Measurements from ENCODE around the gene NPHP4. TPM values are rescaled to one million over a fixed set of nuclear protein-coding genes. Genes with fewer than 3 reads are reported as not detected.
A peak's percentile ranks its signal among the peaks of the same experiment; 100 is the strongest.

NPHP4 gene
- total RNA-seq, 2 donors from 2014 or later = 5.1 to 7.3 TPM

DNA sequence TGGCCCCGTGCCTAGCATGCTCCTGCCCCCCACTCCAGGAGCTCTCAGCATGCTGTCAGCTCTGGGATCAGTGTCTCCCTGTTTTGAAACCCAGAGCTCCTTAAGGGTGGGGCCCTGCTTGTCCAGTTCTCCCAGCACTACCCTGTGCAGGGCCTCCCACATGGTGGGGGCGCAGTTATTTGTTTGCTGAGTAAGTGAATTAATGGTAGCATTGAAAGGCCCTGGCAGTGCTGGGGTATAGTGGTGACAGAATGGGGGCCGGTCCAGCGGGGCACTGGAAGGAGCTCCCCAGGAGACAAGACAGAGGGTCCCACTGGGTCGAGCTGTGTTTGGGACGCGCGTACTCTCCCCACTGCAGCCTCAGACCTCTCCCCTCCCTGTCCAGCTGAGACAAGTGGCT lies 99.9 kb downstream of the NPHP4 start:
- ATAC-seq (no peak), DNase-seq (no peak)
- intact Hi-C loops (cut with DNase I) = no loop called here

DNA sequence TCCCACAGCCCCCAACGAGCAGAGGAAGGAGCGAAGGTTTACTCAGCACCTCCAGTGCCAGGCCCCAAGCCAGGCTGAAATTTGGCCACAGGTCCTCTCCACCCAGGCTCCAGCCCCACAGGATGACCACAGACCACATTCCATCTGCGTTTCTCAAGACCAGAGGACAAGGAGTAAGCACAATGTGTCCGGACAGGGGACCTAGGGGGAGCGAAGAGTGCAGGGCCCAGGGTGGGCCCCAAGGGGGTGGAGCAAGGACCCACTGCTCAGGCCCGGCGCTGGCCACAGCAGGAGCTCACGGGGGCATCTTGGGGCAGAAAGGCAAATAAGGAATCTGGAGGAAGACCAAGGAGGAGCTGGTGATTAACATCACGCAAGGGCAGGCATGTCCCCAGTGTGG lies 100.5 kb downstream of the NPHP4 start:
- intact Hi-C loops (cut with DNase I) = no loop called here
- ATAC-seq = no peak
- DNase-seq = no peak

GRCh38 chr1:5891137-5891536 lies 101.1 kb downstream of the NPHP4 start:
- ATAC-seq (no peak), DNase-seq (no peak)
- intact Hi-C loops (cut with DNase I) = no loop called here

DNA sequence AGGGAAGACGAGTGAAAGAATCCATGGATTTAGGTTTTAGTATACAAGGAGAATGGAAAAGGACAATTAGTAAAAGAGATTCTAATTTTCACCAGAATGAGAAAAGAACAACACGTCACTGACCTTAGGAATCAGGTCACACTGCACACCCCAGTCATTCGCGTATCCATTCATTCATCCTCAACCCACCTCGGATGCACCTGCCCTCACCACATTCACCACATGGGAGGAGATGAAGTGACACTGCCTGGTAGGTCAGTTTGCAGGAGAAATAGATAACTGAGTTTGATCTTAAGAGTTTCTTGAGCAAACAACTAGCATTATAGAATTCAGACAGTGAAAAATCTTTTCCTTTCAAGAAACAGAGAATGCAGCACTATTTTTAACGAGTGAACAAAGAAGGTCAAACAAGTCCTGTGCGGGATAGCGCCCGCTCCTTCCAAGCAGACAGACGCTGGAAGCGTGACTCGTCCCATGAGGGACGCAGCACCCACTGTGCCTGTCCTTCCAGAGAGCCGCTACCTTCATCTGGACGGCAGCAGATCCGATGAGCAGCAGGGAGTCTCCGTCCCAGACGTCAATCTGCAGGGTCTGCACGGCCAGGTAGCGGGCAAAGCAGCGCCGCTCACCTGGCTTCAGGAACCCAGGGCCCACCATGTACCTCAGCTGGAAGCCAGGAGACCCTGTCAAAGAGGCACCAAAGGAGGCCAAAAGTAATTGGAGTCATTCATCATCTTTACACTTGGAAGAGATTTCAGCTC lies 101.7 kb downstream of the NPHP4 start:
- ATAC-seq (no peak), DNase-seq (no peak)
- intact Hi-C loops (cut with DNase I) = no loop called here

- no peak for DNase-seq
- intact Hi-C loops (cut with DNase I) = no loop called here
Measured at GRCh38 chr1:5889901-5890300, 102.3 kb downstream of the NPHP4 start.

GRCh38 chr1:5889462-5889861 lies 102.8 kb downstream of the NPHP4 start:
- no peak for DNase-seq
- ATAC-seq = no peak
- intact Hi-C loops (cut with DNase I) = no loop called here

More at GRCh38 chr1:5889901-5890300, 102.3 kb downstream of the NPHP4 start:
- ATAC-seq = no peak

- ATAC-seq (no peak), DNase-seq (no peak)
- intact Hi-C loops (cut with DNase I) = no loop called here
Measured at GRCh38 chr1:5888606-5889211, 103.5 kb downstream of the NPHP4 start.

- no peak for DNase-seq
- intact Hi-C loops (cut with DNase I) = no loop called here
- no peak for ATAC-seq
Measured at GRCh38 chr1:5887971-5888361, 104.3 kb downstream of the NPHP4 start.

- DNase-seq (no peak), ATAC-seq (no peak)
- intact Hi-C loops (cut with DNase I) = no loop called here
Measured at GRCh38 chr1:5887349-5887970, 104.8 kb downstream of the NPHP4 start.

GRCh38 chr1:5886541-5887348 lies 105.5 kb downstream of the NPHP4 start:
- intact Hi-C loops (cut with DNase I) = no loop called here
- ATAC-seq (no peak), DNase-seq (no peak)

DNA sequence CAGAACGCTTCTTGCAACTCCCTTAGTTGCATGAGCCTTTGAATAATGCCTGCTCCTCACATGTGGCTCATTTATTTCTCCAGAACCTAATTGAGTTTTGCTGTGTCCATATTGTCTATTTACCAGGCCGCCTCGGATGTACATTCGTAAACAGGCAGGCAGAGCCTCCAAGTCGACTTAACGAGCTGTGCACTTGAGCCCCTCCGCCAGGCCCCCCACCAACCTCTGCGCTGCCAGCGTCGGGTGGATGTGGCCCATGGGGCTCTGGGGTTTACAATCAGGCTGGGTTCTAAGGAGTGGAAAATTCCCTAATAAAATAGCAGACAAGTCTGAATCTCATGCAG lies 106.1 kb downstream of the NPHP4 start:
- intact Hi-C loops (cut with DNase I) = no loop called here
- ATAC-seq (no peak), DNase-seq (no peak)

DNA sequence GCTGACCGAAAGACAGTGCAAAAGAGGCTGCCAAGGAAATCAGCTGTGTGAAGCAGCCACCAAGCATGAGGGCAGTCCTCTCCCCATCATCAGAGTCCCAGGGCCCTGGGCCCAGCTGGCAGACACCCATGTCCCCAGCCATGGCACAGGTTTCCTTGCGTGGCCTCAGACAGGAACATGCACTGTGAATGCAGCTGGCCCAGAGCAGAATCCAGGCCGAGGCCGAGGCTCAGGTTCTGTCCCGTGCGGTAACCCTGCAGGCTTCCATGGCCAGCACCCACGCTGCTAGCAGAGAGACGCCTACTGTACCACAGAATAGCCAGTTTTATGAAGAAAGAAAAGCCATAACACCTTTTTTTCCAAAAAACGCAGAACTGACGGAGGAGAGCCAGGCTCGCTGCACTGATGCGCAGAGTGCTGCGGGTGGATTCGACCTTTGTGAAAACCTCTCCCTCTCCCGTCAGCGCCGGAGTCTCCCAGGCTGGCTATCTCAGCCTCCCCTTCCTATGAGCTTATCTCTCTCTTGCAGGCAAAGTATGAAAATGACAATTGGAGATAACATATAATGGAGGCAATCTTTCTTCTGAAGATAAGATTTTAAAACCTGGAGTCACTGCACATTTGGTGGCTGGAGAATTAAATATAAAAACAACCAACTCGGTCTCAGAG lies 106.6 kb downstream of the NPHP4 start:
- no peak for DNase-seq
- ATAC-seq = no peak
- intact Hi-C loops (cut with DNase I) = no loop called here

DNA sequence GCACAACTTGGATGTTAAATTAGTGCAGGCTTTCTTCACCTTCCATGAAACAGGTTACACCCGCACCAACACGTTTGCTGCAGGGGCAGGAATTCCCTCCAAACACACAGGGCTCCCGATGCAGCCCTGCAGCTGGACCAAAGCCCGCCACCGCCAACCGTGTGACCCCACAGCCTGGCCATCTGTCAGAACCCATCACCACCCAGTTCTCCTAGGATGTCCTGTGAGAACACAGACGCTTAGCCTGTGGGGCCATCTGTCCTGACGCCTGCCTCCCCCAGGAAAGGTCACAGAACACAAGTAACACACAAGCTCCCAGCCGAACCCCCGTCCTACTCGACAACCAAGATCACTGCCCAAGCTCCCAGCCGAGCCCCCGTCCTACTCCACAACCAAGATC lies 108.1 kb downstream of the NPHP4 start:
- intact Hi-C loops (cut with DNase I) = no loop called here
- ATAC-seq (no peak), DNase-seq (no peak)

GRCh38 chr1:5883129-5884048 lies 108.8 kb downstream of the NPHP4 start:
- intact Hi-C loops (cut with DNase I) = no loop called here
- ATAC-seq (peak in 1 of 2 donors; percentile 26), DNase-seq (no peak)

- DNase-seq (no peak), ATAC-seq (no peak)
- intact Hi-C loops (cut with DNase I) = no loop called here
Measured at GRCh38 chr1:5882367-5883128, 109.7 kb downstream of the NPHP4 start.

DNA sequence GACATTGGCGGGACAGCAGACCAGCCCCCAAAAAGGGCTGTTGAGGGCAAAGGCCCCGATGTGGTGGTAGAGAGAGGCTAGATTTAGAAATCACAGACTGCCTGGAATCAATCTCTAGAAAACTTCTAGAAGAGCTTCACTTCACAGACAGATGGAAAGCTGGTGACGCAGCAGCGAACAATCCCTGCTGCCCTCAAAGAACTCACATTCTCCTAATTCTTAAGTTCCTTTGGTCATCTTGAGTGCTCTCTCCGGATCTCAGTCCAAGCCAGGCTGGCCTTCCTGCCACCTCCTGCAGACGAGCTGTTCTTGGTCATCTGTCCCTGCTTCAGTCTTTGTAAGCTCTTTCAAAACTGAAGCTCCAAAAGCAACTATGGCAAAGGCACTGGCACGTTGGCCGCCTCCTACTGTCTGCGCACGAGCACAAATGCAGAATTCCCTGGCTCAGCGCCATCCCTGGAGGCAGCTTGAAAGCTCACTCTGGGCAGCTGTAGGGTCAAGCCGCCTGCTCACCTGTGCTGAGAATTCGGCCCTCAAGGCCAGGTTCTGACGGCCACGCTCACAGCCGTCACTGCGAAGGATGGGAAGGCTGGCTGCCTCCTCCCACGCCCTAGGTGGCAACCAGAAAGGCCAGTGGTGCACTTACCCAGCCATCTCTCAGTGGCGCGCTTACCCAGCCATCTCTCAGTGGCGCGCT lies 110.6 kb downstream of the NPHP4 start:
- DNase-seq (no peak), ATAC-seq (no peak)
- intact Hi-C loops (cut with DNase I) = no loop called here
